Right ventricle myocardium superior (tissue), 1 donor: ENCODE measurements around the gene RFX8. TPM values are rescaled to one million over a fixed set of nuclear protein-coding genes. Genes with fewer than 3 reads are reported as not detected.

ENCODE experiments used
- ATAC-seq: fragments of 200-7000 bp; cut with Tn5 transposase; one replicate; pipeline ENCODE4 v1.9.1; 2020; ENCODE audit warnings: mild to moderate bottlenecking; ENCODE audit not compliant: poor library complexity
- DNase-seq: peaks from one replicate; pipeline ENCODE4 v3.0.0-alpha.2; 2020
- intact Hi-C: fragments of 100-400 bp; cut with DNase I; formaldehyde crosslinking; loops from one replicate; pipeline ENCODE4 v1.11.2; 2022
- total RNA-seq: library from RNA; stranded (reverse); fragmentation: NEBNext Ultra II Directional; extraction: Animal tissue kit (Norgen Biotek cat#: 25700); gene quantifications from one replicate; pipeline ENCODE4 v1.2.1, GENCODE V29; 2021
- donor health status: DM: no; HTN: yes; CAD: no; lungs with severe emphysema.

RFX8 gene
- total RNA-seq, 1 donor from 2014 or later: not detected

- no peak for ATAC-seq
- intact Hi-C loops: no loop called here
- no peak for DNase-seq
These were observed 48.1 kb downstream of the RFX8 start for GRCh38 chr2:101426822-101427221.

- intact Hi-C loops: no loop called here
- DNase-seq: no peak
- no peak for ATAC-seq
These were observed 54.3 kb downstream of the RFX8 start for GRCh38 chr2:101420623-101421022.

GRCh38 chr2:101419096-101419663 lies 55.7 kb downstream of the RFX8 start:
- DNase-seq (no peak), ATAC-seq (peak; percentile 83)
- intact Hi-C loops: loop anchor here (5.0 to 10.0 kb wide), 2 partner anchors 276 to 413 kb away; partner anchors contain the start of gene MAP4K4

- ATAC-seq (peak; percentile 41), DNase-seq (no peak)
- intact Hi-C loops: loop anchor here (5.0 to 10.0 kb wide), 2 partner anchors 276 to 414 kb away; partner anchors contain the start of gene MAP4K4
These were observed 56.3 kb downstream of the RFX8 start for GRCh38 chr2:101418460-101419095.

- intact Hi-C loops: loop anchor here (5.0 to 10.0 kb wide), 2 partner anchors 278 to 416 kb away; partner anchors contain the start of gene MAP4K4
- ATAC-seq: no peak
These were observed 58.3 kb downstream of the RFX8 start for GRCh38 chr2:101416609-101417008.

GRCh38 chr2:101415884-101416283 lies 59.0 kb downstream of the RFX8 start:
- ATAC-seq (no peak), DNase-seq (no peak)
- intact Hi-C loops: loop anchor here (5.0 to 10.0 kb wide), 2 partner anchors 279 to 416 kb away; partner anchors contain the start of gene MAP4K4

More at GRCh38 chr2:101416609-101417008, 58.3 kb downstream of the RFX8 start:
- no peak for DNase-seq

- DNase-seq (no peak), ATAC-seq (no peak)
- intact Hi-C loops: loop anchor here (5.0 to 10.0 kb wide), 2 partner anchors 280 to 417 kb away; partner anchors contain the start of gene MAP4K4
These were observed 59.7 kb downstream of the RFX8 start for GRCh38 chr2:101415220-101415619.

GRCh38 chr2:101412092-101412694 lies 62.7 kb downstream of the RFX8 start:
- DNase-seq (no peak), ATAC-seq (no peak)
- intact Hi-C loops: loop anchor here (10.0 kb wide), 1 partner anchor 283 kb away; the partner anchor contains the start of gene MAP4K4

GRCh38 chr2:101410746-101411145 lies 64.2 kb downstream of the RFX8 start:
- ATAC-seq (no peak), DNase-seq (no peak)
- intact Hi-C loops: loop anchor here (10.0 kb wide), 1 partner anchor 284 kb away; the partner anchor contains the start of gene MAP4K4

GRCh38 chr2:101410114-101410513 lies 64.8 kb downstream of the RFX8 start:
- intact Hi-C loops: loop anchor here (10.0 kb wide), 1 partner anchor 285 kb away; the partner anchor contains the start of gene MAP4K4
- no peak for ATAC-seq
- no peak for DNase-seq

- intact Hi-C loops: loop anchor here (10.0 kb wide), 1 partner anchor 285 kb away; the partner anchor contains the start of gene MAP4K4
- DNase-seq (no peak), ATAC-seq (no peak)
These were observed 65.2 kb downstream of the RFX8 start for GRCh38 chr2:101409699-101410098.

GRCh38 chr2:101408925-101409324 lies 66.0 kb downstream of the RFX8 start:
- intact Hi-C loops: no loop called here
- no peak for DNase-seq
- ATAC-seq: no peak

GRCh38 chr2:101405351-101405899 lies 69.5 kb downstream of the RFX8 start:
- DNase-seq (no peak), ATAC-seq (no peak)
- intact Hi-C loops: no loop called here

GRCh38 chr2:101403745-101404144 lies 71.2 kb downstream of the RFX8 start:
- DNase-seq: no peak
- intact Hi-C loops: no loop called here
- no peak for ATAC-seq

- intact Hi-C loops: no loop called here
- no peak for DNase-seq
- ATAC-seq: no peak
These were observed 72.3 kb downstream of the RFX8 start for GRCh38 chr2:101402630-101403029.

GRCh38 chr2:101401906-101402305 lies 73.0 kb downstream of the RFX8 start:
- intact Hi-C loops: no loop called here
- ATAC-seq: no peak
- no peak for DNase-seq

- ATAC-seq: no peak
- DNase-seq: no peak
- intact Hi-C loops: no loop called here
These were observed 73.6 kb downstream of the RFX8 start for GRCh38 chr2:101401326-101401665.

- no peak for ATAC-seq
- intact Hi-C loops: no loop called here
- no peak for DNase-seq
These were observed 74.2 kb downstream of the RFX8 start for GRCh38 chr2:101400506-101401325.

GRCh38 chr2:101400048-101400447 lies 74.9 kb downstream of the RFX8 start:
- ATAC-seq: no peak
- intact Hi-C loops: no loop called here
- no peak for DNase-seq
